Loucy (cell line): Measurements from ENCODE around the gene XDH.

ENCODE experiments used
- H2AFZ ChIP-seq: fragments of 200-600 bp; sonication (generic); 2 replicates; pipeline ENCODE4 v1.6.0; 2016; ENCODE audit warnings: antibody characterized with exemption, mild to moderate bottlenecking, low read length, moderate library complexity
- H3F3A ChIP-seq: fragments of 200-600 bp; 2 replicates; pipeline ENCODE4 v1.6.0; 2016; ENCODE audit warnings: antibody characterized with exemption, low read depth, mild to moderate bottlenecking
- H3K27me3 ChIP-seq: fragments of 200-600 bp; sonication (generic); 2 replicates; pipeline ENCODE4 v1.6.1; 2014; ENCODE audit warnings: low read length, mild to moderate bottlenecking; ENCODE audit not compliant: insufficient read depth, poor library complexity, severe bottlenecking
- H3K36me3 ChIP-seq: fragments of 200-600 bp; sonication (generic); 2 replicates; pipeline ENCODE4 v1.6.1; 2016; ENCODE audit warnings: low read length; ENCODE audit not compliant: insufficient read depth
- H3K4me1 ChIP-seq: fragments of 200-600 bp; sonication (generic); 2 replicates; pipeline ENCODE4 v1.5.1; 2014; ENCODE audit warnings: low read length, mild to moderate bottlenecking; ENCODE audit not compliant: insufficient read depth, poor library complexity, severe bottlenecking
- H3K4me2 ChIP-seq: fragments of 200-600 bp; sonication (generic); 2 replicates; pipeline ENCODE4 v1.6.0; 2014; ENCODE audit warnings: antibody characterized with exemption, low read length, low read depth, mild to moderate bottlenecking; ENCODE audit not compliant: poor library complexity, severe bottlenecking
- H3K4me3 ChIP-seq: fragments of 200-600 bp; sonication (generic); 2 replicates; pipeline ENCODE4 v1.5.1; 2014; ENCODE audit warnings: low read length, mild to moderate bottlenecking, mixed read lengths; ENCODE audit not compliant: poor library complexity, severe bottlenecking
- H3K79me2 ChIP-seq: fragments of 200-600 bp; sonication (generic); 2 replicates; pipeline ENCODE4 v1.6.1; 2014; ENCODE audit warnings: low read length; ENCODE audit not compliant: insufficient read depth
- H3K9ac ChIP-seq: fragments of 200-600 bp; sonication (generic); 2 replicates; pipeline ENCODE4 v1.6.0; 2014; ENCODE audit warnings: mild to moderate bottlenecking, low read depth, low read length, moderate library complexity; ENCODE audit not compliant: poor library complexity, severe bottlenecking
- H3K9me2 ChIP-seq: fragments of 200-600 bp; sonication (generic); replicated peaks from 2 replicates; pipeline ENCODE4 v1.6.1; 2016; ENCODE audit warnings: low read depth, low read length, mixed read lengths
- H3K9me3 ChIP-seq: fragments of 200-600 bp; sonication (generic); 2 replicates; pipeline ENCODE4 v1.6.1; 2014; ENCODE audit warnings: mild to moderate bottlenecking, antibody characterized with exemption, low read length, low read depth; ENCODE audit not compliant: insufficient read depth
- H4K20me1 ChIP-seq: fragments of 200-600 bp; sonication (generic); 2 replicates; pipeline ENCODE4 v1.6.0; 2014; ENCODE audit warnings: antibody characterized with exemption, low read length, mild to moderate bottlenecking; ENCODE audit not compliant: insufficient read depth, poor library complexity, severe bottlenecking
- EZH2phosphoT487 ChIP-seq: fragments of 200-600 bp; IDR thresholded peaks from 2 replicates; pipeline ENCODE4 v1.6.1; 2018; ENCODE audit warnings: antibody characterized with exemption, mild to moderate bottlenecking, moderate library complexity, borderline replicate concordance
- TF ChIP-seq, protein P1 (sequence below): fragments of 200-600 bp; sonication (generic); conservative IDR thresholded peaks from 2 replicates; pipeline ENCODE4 v1.5.1; 2014; ENCODE audit warnings: mild to moderate bottlenecking, antibody characterized with exemption, low read length

XDH gene

GRCh38 chr2:31296641-31297287 is 117.8 kb downstream of the XDH start:
- no peaks in the 10 kb centered on the region for H3K27me3 ChIP-seq
- H3K79me2 ChIP-seq = no peaks in the 10 kb centered on the region
- no peak overlapping the region for H2AFZ ChIP-seq
- no peaks in the 10 kb centered on the region for H3K36me3 ChIP-seq
- H3K9me2 ChIP-seq = no peaks in the 10 kb centered on the region
- TF ChIP-seq EZH2phosphoT487 = no peak
- TF ChIP-seq, protein P1, sequence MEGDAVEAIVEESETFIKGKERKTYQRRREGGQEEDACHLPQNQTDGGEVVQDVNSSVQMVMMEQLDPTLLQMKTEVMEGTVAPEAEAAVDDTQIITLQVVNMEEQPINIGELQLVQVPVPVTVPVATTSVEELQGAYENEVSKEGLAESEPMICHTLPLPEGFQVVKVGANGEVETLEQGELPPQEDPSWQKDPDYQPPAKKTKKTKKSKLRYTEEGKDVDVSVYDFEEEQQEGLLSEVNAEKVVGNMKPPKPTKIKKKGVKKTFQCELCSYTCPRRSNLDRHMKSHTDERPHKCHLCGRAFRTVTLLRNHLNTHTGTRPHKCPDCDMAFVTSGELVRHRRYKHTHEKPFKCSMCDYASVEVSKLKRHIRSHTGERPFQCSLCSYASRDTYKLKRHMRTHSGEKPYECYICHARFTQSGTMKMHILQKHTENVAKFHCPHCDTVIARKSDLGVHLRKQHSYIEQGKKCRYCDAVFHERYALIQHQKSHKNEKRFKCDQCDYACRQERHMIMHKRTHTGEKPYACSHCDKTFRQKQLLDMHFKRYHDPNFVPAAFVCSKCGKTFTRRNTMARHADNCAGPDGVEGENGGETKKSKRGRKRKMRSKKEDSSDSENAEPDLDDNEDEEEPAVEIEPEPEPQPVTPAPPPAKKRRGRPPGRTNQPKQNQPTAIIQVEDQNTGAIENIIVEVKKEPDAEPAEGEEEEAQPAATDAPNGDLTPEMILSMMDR = no peak
- H3K9me3 ChIP-seq = no peaks in the 10 kb centered on the region
- H3K4me2 ChIP-seq = no peak overlapping the region
- no peaks in the 10 kb centered on the region for H4K20me1 ChIP-seq
- H3K9ac ChIP-seq = no peak overlapping the region
- no peaks in the 10 kb centered on the region for H3F3A ChIP-seq
- no peaks in the 10 kb centered on the region for H3K4me1 ChIP-seq
- no peak overlapping the region for H3K4me3 ChIP-seq

DNA sequence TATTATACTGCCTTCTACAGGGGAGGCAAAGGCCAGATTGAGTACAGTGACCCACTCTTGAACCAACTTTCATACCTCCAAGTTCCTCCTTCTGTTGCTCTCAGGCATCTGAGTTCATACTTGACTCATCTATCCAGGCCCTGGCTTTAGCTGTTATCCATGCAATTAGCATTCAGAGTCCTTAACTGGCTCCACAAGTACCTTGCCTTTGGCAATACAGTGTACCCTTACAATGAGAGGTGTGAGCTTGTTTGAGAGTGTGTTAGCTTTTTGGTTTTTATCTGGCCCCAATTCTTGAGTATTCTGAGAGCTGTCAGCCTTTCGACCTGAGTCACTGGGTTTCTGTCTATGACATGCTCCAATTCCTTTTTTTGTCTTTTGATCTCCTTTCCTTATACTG is 120.3 kb downstream of the XDH start:
- Histone ChIP-seq H4K20me1 (no peaks in the 10 kb centered on the region), H2AFZ (no peak overlapping the region), H3K4me1 (no peaks in the 10 kb centered on the region)

DNA sequence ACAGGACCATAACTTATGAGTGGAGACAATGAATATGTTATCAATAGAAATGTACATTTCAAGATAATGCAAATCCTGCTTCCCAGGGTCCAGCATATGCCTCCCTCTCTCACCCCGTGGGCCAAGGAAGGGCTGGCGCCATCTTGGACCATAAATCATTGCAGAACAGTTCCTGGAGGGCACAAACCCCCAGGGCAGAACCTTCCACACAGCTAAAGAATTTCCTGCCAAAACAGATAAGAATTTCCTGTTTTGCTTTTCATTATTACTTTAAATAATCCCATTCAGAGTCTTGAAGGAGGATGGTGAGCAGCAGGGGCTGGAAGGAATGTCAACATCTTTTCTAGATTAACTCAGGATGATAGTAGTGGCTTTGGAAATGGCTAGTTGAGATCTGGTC is 126.9 kb downstream of the XDH start:
- no peak overlapping the region for H3K4me3 ChIP-seq
- no peaks in the 10 kb centered on the region for H3K9me3 ChIP-seq
- H3K79me2 ChIP-seq = no peaks in the 10 kb centered on the region
- no peaks in the 10 kb centered on the region for H3K9me2 ChIP-seq
- no peaks in the 10 kb centered on the region for H3F3A ChIP-seq
- H3K9ac ChIP-seq = no peak overlapping the region
- no peak for TF ChIP-seq EZH2phosphoT487
- TF ChIP-seq, protein P1 = no peak
- no peaks in the 10 kb centered on the region for H3K36me3 ChIP-seq
- H2AFZ ChIP-seq = no peak overlapping the region
- H3K4me1 ChIP-seq = peaks cover 18% of the 10 kb centered on the region
- no peaks in the 10 kb centered on the region for H4K20me1 ChIP-seq
- peak overlapping the region; percentile 2 for H3K4me2 ChIP-seq
- no peaks in the 10 kb centered on the region for H3K27me3 ChIP-seq

More for the DNA sequence above, 120.3 kb downstream of the XDH start:
- no peaks in the 10 kb centered on the region for H3K9me3 ChIP-seq
- no peak for TF ChIP-seq EZH2phosphoT487
- TF ChIP-seq, protein P1 = no peak
- no peaks in the 10 kb centered on the region for H3K9me2 ChIP-seq
- H3K9ac ChIP-seq = no peak overlapping the region
- no peak overlapping the region for H3K4me3 ChIP-seq
- no peaks in the 10 kb centered on the region for H3K27me3 ChIP-seq
- no peaks in the 10 kb centered on the region for H3K79me2 ChIP-seq
- no peaks in the 10 kb centered on the region for H3F3A ChIP-seq
- H3K4me2 ChIP-seq = no peak overlapping the region
- no peaks in the 10 kb centered on the region for H3K36me3 ChIP-seq
